ENCODE data around the gene SNED1.

SNED1 gene

GRCh38 chr2:241050624-241051577 is 52.5 kb downstream of the SNED1 start:
- DNase-seq = no peak

DNA sequence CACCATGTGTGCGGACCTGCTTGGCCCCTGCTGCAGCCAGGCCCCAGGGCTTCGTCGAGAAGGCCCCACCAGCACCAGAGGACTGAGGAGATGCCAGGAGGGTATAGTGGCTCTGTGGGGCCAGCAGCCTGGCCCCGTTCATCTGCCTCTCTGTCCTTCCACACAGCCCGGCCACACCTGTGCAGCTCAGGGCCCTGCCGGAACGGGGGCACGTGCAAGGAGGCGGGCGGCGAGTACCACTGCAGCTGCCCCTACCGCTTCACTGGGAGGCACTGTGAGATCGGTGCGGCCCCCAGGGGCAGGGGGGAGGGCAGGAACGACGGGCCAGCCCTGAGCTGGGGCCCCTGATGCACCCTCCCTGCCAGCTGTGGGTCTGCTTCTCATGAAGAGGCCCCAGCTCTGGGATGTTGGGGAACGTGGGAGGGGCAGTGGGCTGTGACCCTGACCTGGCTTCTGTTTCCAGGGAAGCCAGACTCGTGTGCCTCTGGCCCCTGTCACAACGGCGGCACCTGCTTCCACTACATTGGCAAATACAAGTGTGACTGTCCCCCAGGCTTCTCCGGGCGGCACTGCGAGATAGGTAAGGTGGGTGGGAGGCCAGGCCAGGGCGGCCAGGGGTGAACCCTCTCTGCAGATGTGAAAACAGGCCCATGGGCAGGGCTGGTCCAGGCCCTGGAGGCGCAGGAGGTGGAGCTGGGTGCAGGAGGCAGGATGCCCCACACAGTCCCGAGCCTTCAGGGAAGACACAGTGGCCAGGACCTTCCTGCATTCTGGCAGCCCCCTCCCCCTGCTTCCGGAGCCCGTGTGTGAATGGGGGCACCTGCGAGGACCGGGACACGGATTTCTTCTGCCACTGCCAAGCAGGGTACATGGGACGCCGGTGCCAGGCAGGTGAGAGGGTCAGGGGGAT is 53.4 kb downstream of the SNED1 start:
- DNase-seq = no peak

DNA sequence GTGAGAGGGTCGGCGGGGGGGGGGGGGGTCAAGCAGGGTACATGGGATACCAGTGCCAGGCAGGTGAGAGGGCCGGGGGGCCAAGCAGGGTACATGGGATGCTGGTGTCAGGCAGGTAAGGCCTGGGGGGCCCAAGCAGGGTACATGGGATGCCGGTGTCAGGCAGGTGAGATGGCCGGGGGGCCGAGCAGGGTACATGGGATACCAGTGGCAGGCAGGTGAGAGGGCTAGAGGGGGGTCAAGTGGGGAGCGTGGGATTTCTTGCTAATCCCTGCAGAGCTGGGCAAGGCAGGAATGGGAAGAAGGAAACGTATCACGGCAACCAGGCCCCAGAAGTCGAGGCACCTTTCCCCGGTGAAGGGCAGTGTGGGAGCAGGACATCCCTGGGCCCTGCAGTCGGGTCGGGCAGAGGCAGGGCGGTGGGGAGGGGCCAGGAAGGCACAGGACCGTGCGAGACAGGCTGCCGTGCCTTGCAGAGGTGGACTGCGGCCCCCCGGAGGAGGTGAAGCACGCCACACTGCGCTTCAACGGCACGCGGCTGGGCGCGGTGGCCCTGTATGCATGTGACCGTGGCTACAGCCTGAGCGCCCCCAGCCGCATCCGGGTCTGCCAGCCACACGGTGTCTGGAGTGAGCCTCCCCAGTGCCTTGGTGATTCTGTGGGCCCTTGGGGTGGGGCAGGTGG is 54.4 kb downstream of the SNED1 start:
- no peak for DNase-seq

DNA sequence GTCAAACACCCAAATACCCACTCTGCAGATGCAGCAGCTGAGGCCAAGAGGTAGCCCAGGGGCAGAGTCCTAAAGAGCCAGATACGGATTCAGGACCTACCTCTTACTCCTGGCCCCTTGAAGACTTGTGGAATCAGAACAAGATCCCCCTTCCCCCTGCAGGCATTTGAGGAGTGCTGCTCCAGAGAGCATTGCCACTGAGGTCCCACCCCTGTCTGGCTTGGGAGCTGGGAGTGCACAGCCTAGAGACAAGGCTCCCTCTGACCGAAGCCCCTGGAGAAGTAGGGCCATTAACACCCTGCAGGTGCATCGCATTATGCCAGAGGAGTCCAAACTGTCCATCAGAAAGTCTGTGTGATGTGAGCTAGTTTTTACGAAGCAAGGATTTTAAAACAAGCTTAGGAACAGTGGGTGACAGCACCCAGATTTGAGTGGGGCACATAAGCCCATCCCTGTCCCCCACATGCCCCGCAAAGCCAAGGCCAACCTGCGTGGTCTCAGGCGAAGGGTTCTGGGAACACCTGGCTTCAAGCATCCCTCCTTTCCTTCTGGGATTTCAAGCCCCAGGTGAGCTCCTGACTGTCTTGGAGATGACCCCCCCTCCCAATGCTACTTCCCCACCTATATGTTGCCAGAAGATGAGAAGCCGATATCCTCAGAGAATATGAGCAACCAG is 55.3 kb downstream of the SNED1 start:
- DNase-seq = no peak

DNA sequence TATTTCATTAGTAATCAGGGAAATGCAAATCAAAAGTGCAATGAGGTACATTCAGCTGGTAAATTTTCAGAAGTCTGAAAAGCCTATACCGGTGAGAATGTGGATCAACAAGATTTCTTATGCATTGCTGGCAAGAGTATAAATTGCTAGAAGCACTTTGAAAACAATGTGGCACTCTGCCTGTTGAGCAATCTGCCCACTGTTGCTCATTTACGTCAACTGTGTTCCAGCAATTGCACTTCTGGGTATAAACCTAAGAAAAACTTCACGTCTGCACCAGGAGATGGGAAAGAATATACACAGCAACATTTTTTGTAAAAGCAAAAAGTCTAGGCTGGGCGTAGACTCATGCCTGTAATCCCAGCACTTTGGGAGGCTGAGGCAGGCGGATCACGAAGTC is 62.9 kb downstream of the SNED1 start:
- DNase-seq = no peak

DNA sequence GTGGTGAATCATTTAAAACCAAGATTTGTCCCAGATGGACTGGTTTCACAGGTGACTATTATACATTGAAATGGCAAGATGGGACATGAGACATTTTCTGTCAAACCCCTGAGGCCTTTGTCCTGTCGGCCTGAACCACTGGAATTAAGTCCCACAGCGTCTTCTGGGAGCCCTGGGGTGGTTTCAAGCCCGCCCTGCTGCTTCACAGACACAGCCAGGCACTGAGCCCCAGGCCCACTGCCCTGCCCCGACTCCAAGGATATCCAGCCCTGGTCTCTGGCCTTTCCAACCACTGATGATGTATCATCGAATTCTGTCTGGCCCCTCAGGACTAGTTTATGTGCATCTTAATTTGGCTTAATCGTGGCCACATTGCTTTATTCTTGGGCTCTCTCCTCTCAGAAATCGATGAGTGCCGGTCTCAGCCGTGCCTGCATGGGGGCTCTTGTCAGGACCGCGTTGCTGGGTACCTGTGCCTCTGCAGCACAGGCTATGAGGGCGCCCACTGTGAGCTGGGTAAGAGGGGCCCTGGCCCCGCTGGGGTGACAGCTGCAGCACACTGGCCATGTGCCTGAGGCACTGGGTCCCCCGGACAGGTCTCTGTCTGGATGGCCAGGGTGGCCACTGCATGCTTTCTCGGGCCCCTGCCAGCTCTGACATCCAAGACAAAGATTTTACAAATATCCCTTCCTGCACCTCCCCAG is 64.1 kb downstream of the SNED1 start:
- no peak for DNase-seq

GRCh38 chr2:241063093-241063551 is 64.7 kb downstream of the SNED1 start:
- no peak for DNase-seq

DNA sequence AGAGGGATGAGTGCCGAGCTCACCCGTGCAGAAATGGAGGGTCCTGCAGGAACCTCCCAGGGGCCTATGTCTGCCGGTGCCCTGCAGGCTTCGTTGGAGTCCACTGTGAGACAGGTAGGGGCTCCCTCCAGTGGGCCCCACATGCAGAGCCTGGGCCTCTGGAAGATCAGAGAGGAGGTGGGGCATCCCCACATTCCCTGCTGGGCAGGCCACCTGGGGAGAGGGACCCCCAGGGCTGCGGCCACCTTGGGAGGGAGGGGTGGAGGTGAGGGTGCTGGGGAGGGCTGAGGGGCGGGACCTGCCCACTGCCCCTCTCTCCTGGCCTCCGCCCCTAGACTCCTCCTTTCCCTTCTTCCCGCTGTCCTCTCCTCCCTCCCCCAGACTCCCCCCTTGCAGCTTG is 65.2 kb downstream of the SNED1 start:
- DNase-seq = no peak

DNA sequence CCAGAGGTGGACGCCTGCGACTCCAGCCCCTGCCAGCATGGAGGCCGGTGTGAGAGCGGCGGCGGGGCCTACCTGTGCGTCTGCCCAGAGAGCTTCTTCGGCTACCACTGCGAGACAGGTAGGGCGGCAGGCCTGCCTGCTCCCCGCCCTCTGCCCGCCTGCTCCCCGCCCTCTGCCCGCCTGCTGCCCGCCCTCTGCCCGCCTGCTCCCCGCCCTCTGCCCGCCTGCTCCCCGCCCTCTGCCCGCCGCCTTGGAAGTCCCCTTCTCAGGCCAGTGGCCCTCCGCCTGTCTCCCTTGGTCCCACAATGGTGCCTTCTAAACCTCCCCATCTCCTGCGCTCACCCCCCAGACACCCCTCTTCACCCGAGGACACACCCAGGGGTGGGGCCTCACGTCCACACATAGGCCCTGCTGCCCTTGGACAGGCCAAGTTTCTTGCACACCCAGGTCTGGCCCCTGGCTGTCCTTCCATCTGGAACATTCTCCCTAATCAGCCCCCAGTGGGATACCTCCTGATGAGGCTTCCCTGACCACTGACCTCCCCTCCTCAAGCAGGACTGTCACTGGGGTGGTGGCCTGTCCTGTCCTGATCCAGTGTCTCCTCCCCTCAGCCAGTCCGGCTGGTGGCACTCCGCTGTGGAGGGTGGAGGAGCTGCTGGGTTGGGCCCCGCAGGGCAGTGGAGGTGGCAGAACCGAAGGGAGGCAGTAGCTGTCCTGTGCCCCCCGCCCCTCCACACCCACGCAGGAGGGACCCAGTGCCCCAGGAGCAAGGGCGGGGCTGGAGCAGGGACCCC is 65.8 kb downstream of the SNED1 start:
- no peak for DNase-seq

DNA sequence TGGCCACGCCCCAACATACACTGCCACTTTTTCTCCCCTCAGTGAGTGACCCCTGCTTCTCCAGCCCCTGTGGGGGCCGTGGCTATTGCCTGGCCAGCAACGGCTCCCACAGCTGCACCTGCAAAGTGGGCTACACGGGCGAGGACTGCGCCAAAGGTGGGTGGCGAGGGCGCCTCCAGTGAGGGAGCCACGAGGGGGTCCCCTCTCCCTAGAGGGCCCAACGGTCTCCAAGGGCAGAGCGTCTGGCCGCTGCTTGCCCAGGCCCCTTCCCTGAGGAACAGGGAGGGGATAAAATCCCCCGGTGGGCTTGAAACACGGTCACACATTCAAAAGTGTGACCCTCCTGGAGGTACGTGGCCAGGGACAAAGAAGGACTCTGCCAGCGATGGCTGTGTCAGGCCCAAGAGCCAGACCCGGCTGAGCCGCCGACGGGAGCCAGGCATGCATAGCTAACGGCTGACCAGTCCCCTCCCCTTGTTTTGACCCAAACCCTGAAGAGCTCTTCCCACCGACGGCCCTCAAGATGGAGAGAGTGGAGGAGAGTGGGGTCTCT is 66.5 kb downstream of the SNED1 start:
- DNase-seq = no peak

GRCh38 chr2:241065355-241065803 is 67.0 kb downstream of the SNED1 start:
- DNase-seq = no peak

- DNase-seq = no peak
Measured at GRCh38 chr2:241066171-241066892, 67.9 kb downstream of the SNED1 start.

GRCh38 chr2:241066893-241067341 is 68.5 kb downstream of the SNED1 start:
- no peak for DNase-seq

DNA sequence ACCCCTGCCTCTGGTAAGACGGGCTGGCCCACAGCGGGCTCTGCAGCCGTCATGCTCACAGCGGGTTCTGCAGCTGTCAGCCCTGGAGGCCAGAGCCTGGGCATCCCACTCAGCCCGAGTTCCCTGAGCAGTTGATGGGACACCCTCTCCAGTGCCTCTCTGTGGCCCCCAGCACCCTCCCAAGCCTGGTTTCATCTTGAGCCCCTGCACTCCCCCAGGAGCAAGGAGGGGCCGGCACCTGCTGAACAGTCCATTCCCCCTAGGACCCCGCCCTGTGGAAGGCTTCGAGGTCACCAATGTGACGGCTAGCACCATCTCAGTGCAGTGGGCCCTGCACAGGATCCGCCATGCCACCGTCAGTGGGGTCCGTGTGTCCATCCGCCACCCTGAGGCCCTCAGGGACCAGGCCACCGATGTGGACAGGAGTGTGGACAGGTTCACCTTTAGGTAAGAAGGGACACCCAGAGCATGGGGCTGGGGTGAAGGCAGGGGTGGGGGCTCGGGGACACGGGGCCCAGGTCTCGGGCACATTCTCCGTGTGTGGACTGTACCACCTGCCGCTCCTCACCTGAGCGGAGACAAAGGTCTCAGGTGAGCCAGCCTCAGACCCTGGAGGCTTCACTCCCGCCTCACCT is 69.2 kb downstream of the SNED1 start:
- no peak for DNase-seq

GRCh38 chr2:241068136-241068941 is 69.9 kb downstream of the SNED1 start:
- DNase-seq = no peak

GRCh38 chr2:241068942-241069810 is 70.8 kb downstream of the SNED1 start:
- no peak for DNase-seq

DNA sequence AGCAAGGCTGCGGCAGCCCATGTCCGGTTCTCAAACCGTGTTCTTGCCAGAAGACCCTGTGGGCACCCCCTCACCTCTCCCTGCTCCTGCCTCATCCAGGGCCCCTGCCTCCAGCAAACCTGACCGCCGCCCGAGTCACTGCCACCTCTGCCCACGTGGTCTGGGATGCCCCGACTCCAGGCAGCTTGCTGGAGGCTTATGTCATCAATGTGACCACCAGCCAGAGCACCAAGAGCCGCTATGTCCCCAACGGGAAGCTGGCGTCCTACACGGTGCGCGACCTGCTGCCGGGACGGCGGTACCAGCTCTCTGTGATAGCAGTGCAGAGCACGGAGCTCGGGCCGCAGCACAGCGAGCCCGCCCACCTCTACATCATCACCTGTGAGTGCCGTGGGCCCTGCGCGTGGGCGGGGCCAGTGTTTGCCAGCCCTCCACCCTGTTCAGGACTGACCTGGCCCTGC is 71.4 kb downstream of the SNED1 start:
- no peak for DNase-seq

Data from bone marrow (tissue), 2 donors.